Body of pancreas (tissue), 4 donors: ENCODE results near the gene CAMK1G. TPM values are rescaled to one million over a fixed set of nuclear protein-coding genes. Genes with fewer than 3 reads are reported as not detected.
A peak's percentile ranks its signal among the peaks of the same experiment; 100 is the strongest.

Source experiments
- ATAC-seq: fragments of 150-250 bp; one replicate; pipeline ENCODE4 v1.9.1; 2016
- DNase-seq, 4 donors: peaks; one replicate each; pipeline ENCODE4 v3.0.0-alpha.2; 2019
- H3K27ac ChIP-seq, 4 donors: fragments of 200-600 bp; sonication (generic); 1 replicate in 3 of 4; 2 replicates in 1 of 4; pipeline versions ENCODE4 v1.5.1 to v1.6.1; 2016 to 2019; ENCODE audit warnings: mild to moderate bottlenecking in 1 of 4, mixed read lengths in 1 of 4, moderate library complexity in 1 of 4
- H3K27me3 ChIP-seq, 2 donors: fragments of 200-600 bp; sonication (generic); one replicate each; pipeline ENCODE4 v1.6.0; 2016; ENCODE audit warnings: mild to moderate bottlenecking in 1 of 2
- H3K36me3 ChIP-seq, 2 donors: fragments of 200-600 bp; sonication (generic); replicated peaks in 1 of 2; 2 replicates each; pipeline ENCODE4 v1.5.1; 2016; ENCODE audit warnings: low read depth in 2 of 2; ENCODE audit not compliant: insufficient read depth in 1 of 2
- H3K4me1 ChIP-seq: fragments of 200-600 bp; sonication (generic); one replicate; pipeline ENCODE4 v1.6.0; 2016
- H3K4me3 ChIP-seq, 2 donors: fragments of 200-600 bp; sonication (generic); 1 replicate in 1 of 2; 2 replicates in 1 of 2; pipeline ENCODE4 v1.5.1; 2016 to 2019
- H3K9me3 ChIP-seq, 3 donors: fragments of 200-600 bp; sonication (generic); 1 replicate in 2 of 3; 2 replicates in 1 of 3; pipeline ENCODE4 v1.5.1; 2016
- POLR2A ChIP-seq, 3 donors: fragments of 450-650 bp; IDR thresholded peaks; one replicate each; pipeline ENCODE4 v1.6.1; 2016; ENCODE audit warnings: antibody characterized with exemption in 3 of 3, mild to moderate bottlenecking in 2 of 3
- WGBS, 2 donors: methylation state at CpG; one replicate each; pipeline ENCODE4 v1.1.5; 2017; 5-methylcytosine and 5-hydroxymethylcytosine counted together
- intact Hi-C: fragments of 100-400 bp; cut with DNase I; formaldehyde crosslinking; loops from one replicate; pipeline ENCODE4 v1.15.1; 2023
- total RNA-seq, 2 donors: library from RNA; depleted of rRNA; stranded (reverse); fragments of >200 nt; gene quantifications; one replicate each; pipeline ENCODE4 v1.1.0, GENCODE V29; 2016
- TF ChIP-seq, protein P1 (sequence below), 7 experiments: fragments of 450-650 bp in 4 of 7; fragments of 200-600 bp in 3 of 7; sonication (generic) in 3 of 7; IDR thresholded peaks; one replicate each; pipeline ENCODE4 v1.5.1; 2016 to 2019; ENCODE audit warnings: antibody characterized with exemption in 7 of 7

The CAMK1G gene
- total RNA-seq, 2 donors from 2014 or later: 0.33 TPM; not detected in 1

- no peak for ATAC-seq
- H3K27me3 ChIP-seq: no peaks in the 10 kb centered on the region
- intact Hi-C loops: no loop called here
- no peak overlapping the region for H3K4me3 ChIP-seq
- H3K4me1 ChIP-seq: peaks cover 18% of the 10 kb centered on the region
- no peak for DNase-seq
- H3K27ac ChIP-seq: no peak overlapping the region
- no peaks in the 10 kb centered on the region for H3K36me3 ChIP-seq
- TF ChIP-seq POLR2A (IDR thresholded peaks at IDR 0.05): no peak
- TF ChIP-seq, protein P1, sequence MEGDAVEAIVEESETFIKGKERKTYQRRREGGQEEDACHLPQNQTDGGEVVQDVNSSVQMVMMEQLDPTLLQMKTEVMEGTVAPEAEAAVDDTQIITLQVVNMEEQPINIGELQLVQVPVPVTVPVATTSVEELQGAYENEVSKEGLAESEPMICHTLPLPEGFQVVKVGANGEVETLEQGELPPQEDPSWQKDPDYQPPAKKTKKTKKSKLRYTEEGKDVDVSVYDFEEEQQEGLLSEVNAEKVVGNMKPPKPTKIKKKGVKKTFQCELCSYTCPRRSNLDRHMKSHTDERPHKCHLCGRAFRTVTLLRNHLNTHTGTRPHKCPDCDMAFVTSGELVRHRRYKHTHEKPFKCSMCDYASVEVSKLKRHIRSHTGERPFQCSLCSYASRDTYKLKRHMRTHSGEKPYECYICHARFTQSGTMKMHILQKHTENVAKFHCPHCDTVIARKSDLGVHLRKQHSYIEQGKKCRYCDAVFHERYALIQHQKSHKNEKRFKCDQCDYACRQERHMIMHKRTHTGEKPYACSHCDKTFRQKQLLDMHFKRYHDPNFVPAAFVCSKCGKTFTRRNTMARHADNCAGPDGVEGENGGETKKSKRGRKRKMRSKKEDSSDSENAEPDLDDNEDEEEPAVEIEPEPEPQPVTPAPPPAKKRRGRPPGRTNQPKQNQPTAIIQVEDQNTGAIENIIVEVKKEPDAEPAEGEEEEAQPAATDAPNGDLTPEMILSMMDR (IDR thresholded peaks at IDR 0.05): no peak
- 71 to 74% methylated on average over 4 to 6 of the region's 6 CpGs for WGBS, 2 donors
- no peaks in the 10 kb centered on the region for H3K9me3 ChIP-seq
Observed at GRCh38 chr1:209618756-209619420, 35.4 kb downstream of the CAMK1G start.

DNA sequence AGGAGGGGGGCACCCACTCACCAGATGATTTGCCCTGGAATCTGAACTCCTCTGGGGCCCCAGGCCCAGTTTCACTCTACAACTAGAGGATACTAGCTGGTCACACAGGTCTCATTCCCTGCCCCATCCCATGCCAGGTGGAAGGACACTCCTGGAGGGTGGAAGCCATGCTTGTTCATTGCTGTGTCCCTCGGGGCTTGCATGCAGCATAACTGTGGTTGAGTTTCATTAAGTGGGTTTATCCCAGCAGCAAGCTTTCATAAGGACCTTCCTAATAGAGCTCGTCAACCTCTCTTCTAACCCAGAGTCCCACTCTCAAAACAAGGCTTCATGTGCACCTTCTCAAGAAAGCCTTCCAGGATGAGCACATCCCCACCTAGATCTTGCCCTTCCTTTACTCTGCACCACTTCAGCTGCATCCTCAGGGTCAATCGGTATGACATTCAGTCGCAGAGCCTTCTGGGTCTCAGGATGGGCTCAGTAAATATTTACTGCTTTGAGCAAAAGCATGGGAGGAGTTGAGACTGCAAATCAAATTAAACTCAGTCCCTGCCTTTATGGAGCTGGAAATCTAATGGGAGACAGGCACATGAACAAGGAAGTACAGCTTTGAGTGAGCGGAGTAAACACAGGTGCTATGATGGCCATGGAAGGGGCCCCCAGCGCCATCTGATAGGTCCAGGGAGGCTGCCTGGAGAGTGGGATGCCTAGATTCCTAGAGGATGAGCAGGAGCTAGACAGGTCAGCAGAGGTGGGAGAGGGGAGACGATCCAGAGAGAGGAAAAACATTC, 36.4 kb downstream of the CAMK1G start:
- H3K4me1 ChIP-seq: peaks cover 18% of the 10 kb centered on the region
- H3K9me3 ChIP-seq: no peaks in the 10 kb centered on the region
- 87 to 94% methylated on average over 7 of the region's 7 CpGs for WGBS, 2 donors
- ATAC-seq (no peak), DNase-seq (no peak)
- intact Hi-C loops: no loop called here
- no peaks in the 10 kb centered on the region for H3K27me3 ChIP-seq
- TF ChIP-seq, protein P1 (IDR thresholded peaks at IDR 0.05): no peak
- TF ChIP-seq POLR2A (IDR thresholded peaks at IDR 0.05): no peak
- no peaks in the 10 kb centered on the region for H3K36me3 ChIP-seq
- no peak overlapping the region for H3K27ac ChIP-seq
- H3K4me3 ChIP-seq: no peak overlapping the region

DNA sequence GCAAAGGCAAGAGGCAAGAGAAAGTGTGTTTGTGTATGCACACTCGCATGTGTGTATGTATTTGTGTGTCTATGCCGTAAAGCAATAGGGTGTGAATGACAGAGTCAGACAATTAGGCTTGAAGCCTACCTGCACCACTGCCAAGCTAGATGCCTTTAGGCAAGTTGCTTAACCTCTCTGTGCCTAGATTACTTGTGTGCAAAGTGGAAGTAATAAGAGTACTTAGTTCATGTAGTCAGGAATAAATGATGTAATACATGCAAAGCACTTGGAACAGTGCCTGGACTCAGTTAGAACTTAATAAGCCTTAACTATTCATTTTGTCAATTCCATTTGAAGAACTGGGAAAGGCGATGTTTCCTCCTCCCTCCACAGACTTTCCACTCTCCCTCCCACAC, 37.0 kb downstream of the CAMK1G start:
- no peaks in the 10 kb centered on the region for H3K36me3 ChIP-seq
- no peak overlapping the region for H3K27ac ChIP-seq
- ATAC-seq: no peak
- DNase-seq: no peak
- no peaks in the 10 kb centered on the region for H3K9me3 ChIP-seq
- peaks cover 18% of the 10 kb centered on the region for H3K4me1 ChIP-seq
- no peak overlapping the region for H3K4me3 ChIP-seq
- no peak for TF ChIP-seq POLR2A (IDR thresholded peaks at IDR 0.05)
- TF ChIP-seq, protein P1 (IDR thresholded peaks at IDR 0.05): no peak
- intact Hi-C loops: no loop called here
- 91 to 95% methylated on average over 3 of the region's 3 CpGs for WGBS, 2 donors
- no peaks in the 10 kb centered on the region for H3K27me3 ChIP-seq

DNA sequence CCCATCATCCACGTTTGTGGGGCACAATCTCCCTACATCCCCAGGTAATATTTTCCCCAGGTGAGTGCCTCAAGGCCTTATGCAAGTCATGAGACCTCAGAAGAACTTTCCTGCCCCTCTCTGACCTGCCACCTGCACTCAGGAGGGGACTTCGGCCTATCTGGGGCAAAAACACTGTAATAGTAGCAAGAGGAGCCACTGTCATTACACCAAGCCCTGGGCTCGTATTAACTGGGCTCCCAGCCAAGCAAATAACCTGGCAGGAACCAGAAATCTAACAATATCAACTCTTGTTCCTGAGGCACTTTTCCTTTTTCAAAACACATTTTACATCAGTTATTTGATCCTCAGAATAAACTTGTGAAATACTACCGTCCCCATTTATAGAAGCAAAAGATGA, 37.8 kb downstream of the CAMK1G start:
- no peaks in the 10 kb centered on the region for H3K27me3 ChIP-seq
- 18 to 30% methylated on average over 4 of the region's 4 CpGs for WGBS, 2 donors
- intact Hi-C loops: no loop called here
- no peak for TF ChIP-seq POLR2A (IDR thresholded peaks at IDR 0.05)
- TF ChIP-seq, protein P1 (IDR thresholded peaks at IDR 0.05): no peak
- no peaks in the 10 kb centered on the region for H3K36me3 ChIP-seq
- H3K4me1 ChIP-seq: peaks cover 18% of the 10 kb centered on the region
- ATAC-seq: no peak
- H3K9me3 ChIP-seq: no peaks in the 10 kb centered on the region
- H3K4me3 ChIP-seq: no peak overlapping the region
- no peak overlapping the region for H3K27ac ChIP-seq
- peak; percentile 31 to 59 (median 38) for DNase-seq
